HG03108 (cell line): ENCODE results near the gene KCTD17.

Source experiments
- ATAC-seq: cut with Tn5 transposase; IDR thresholded peaks from one replicate; pipeline ENCODE4 v1.9.1; 2021; ENCODE audit warnings: moderate library complexity; ENCODE audit not compliant: unreplicated experiment

KCTD17 gene

GRCh38 chr22:37020192-37020479 is 31.4 kb upstream of the KCTD17 start:
- ATAC-seq, result no peak

GRCh38 chr22:37021041-37021440 is 30.5 kb upstream of the KCTD17 start:
- no peak for ATAC-seq

DNA sequence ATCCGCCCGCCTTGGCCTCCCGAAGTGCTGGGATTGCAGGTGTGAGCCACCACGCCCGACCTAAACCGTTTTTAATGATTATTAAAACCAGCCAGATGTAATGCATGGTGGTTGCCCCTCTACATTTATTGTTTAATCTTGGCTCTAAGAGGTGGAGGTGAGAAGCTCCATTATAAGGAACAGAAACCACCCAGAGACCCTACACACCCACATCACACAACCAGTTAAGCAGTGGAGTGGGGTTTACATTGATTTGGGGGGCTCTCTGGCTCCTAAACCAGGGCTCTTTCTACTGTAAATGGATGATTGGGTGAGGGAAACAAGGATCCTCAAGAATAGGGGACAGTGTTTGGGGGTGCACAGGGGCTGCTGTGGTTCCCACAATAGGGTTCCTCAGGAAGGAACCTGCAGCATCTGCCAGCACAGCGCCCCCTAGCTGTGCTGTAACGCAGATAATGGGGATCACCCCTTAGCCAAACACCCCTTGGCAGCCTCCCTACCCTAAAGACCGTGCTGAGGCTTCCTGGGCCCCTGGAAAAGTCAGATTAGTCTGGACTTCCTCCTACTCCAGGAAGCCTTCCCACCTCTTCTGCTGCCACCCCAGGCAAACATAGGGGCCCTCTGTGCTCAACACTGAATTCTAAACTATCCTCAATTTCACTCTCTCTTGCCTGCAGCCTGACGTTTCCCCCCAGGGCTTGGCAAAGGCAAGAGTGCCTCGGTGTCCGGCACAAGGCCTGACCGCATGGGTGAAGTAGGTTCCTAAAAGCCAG is 29.6 kb upstream of the KCTD17 start:
- no peak for ATAC-seq

DNA sequence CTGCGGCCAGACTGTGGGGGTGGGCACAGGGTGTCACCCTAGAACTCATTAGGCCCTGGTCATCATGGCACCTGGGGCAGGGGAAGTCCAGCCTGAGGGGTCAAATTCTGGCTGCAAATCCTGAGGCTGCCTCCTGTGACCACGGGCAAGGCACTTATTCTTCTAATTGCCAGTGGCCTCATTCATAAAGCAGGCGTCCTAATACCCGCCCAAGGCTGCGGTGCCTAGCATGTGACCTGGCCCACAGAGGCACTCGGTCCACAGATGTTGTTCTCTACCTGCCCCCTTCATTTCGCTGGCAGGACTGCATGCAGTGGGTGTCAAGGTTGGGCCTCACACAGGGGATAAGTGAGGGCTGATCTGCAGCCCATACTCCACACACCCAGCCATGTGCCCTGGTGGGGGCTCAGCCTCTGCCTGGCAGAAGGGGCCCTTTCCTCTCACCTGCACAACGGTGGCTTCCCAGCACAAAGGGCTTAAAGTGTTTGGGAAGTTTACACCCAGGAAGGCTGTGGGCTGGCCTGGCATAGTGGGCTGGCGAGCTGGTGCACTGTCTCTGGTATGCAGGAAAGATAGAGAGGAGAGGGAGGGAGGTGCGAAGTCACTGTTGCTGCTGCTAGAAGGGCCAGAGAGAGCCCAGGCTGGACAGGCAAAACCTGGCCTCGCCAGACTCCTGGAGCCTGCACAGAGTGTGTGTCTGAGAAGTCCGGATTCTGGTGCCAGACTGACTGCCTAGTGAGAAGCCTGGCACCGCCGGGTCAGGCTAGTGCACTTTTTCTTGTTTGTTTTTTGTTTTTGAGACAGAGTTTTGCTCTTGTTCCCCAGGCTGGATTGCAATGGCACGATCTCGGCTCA is 28.8 kb upstream of the KCTD17 start:
- no peak for ATAC-seq

GRCh38 chr22:37023743-37024338 is 27.7 kb upstream of the KCTD17 start:
- no peak for ATAC-seq

DNA sequence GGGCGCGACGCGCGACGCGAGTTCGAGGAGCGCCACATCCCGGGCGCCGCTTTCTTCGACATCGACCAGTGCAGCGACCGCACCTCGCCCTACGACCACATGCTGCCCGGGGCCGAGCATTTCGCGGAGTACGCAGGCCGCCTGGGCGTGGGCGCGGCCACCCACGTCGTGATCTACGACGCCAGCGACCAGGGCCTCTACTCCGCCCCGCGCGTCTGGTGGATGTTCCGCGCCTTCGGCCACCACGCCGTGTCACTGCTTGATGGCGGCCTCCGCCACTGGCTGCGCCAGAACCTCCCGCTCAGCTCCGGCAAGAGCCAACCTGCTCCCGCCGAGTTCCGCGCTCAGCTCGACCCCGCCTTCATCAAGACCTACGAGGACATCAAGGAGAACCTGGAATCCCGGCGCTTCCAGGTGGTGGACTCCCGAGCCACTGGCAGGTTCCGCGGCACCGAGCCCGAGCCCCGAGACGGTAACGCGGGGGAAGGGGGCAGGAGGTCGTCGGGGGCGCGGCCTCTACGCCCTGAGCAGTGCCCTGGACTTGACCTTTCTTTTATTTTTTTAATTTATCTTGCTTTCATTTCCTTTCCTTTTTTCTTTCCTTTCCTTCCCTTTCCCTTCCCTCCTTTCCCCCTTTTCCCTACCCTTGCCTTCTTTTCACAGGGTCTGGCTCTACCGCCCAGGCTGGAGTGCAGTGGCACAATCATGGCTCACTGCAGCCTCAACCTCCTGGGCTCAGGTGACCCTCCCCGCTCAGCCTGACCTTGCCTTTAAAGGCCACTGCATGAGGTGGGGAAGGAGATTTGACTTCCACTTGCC is 27.0 kb upstream of the KCTD17 start:
- no peak for ATAC-seq

DNA sequence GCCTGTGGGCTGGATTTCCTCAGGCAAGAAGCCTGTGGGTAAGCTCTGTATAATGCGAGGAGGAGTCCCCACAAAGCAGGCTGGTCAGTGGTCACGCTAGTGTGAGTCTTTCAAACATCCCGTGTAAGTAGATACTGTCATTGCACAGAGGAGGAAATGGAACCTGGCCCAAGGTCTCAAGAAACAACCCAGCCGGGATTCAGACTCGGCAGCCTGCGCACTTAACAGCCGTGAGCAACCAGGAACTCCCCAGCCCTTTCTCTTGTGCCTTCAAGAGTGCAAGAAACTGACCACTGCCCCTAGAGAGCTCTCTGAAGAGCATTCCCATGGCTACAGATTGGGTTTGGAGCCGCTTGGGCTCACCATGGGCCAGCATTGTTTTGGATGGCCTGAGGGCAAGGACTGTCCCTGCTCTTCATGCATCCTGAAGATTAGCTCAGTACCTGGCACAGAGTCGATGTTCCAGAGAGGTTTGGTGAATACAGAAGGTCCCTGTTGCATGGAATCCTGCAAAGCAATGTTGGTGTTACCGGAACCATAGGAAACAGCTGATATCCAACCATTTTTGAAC is 26.0 kb upstream of the KCTD17 start:
- ATAC-seq, result no peak

DNA sequence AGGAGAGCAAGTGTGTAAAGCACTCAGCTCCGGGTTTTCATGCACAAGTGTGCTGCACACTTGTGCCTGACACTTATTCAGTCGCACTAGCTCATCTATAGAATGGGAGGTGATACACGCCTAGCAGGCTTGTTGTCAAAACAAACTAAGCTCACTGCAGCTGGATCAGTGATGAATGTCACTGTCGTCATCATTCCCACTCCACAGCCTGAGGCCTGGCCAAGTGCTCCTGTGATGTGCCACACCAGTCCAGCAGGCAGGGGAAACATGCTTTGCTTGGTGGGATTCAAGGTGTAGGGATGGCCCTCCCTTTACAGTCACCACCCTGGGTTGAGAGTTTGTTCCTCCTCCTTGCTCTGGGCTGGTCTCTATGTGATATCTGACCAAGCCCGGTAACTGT is 25.2 kb upstream of the KCTD17 start:
- no peak for ATAC-seq

- no peak for ATAC-seq
Measured at GRCh38 chr22:37027556-37027955, 24.0 kb upstream of the KCTD17 start.

DNA sequence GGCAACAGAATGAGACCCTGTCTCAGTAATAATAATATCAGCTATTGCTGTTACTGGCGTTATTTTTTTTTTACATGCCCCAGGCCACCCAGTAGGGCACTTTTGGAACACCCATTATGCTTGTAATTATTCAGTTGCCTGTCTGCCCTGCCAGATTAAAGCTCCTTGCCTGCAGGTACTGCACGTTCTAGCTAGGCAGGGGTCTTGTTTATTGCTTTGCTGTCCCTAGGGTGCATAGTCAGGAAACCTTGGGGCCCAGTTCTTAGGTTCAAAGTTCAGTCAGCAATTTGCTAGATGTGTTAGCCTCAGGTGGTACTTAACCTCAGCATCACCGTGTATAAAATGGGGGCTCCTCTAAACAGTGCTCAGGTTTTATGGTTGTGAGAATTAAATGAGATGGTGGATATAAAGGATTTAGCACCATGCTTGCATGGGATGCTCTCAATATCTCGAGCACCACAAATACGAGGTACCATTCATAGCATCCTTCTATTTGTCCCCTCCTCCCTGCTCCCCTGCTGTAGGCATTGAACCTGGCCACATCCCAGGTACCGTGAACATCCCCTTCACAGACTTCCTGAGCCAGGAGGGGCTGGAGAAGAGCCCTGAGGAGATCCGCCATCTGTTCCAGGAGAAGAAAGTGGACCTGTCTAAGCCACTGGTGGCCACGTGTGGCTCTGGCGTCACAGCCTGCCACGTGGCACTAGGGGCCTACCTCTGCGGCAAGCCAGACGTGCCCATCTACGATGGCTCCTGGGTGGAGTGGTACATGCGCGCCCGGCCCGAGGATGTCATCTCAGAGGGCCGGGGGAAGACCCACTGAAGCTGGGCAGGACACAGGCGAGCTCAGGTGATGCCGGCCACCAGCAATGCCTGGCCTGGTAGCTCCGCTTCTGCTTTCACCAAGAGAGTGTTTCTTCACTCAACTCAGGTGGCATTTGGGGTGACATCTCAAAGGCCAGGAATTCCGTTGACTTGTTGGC is 22.6 kb upstream of the KCTD17 start:
- no peak for ATAC-seq

GRCh38 chr22:37030560-37031281 is 20.8 kb upstream of the KCTD17 start:
- ATAC-seq, result no peak

DNA sequence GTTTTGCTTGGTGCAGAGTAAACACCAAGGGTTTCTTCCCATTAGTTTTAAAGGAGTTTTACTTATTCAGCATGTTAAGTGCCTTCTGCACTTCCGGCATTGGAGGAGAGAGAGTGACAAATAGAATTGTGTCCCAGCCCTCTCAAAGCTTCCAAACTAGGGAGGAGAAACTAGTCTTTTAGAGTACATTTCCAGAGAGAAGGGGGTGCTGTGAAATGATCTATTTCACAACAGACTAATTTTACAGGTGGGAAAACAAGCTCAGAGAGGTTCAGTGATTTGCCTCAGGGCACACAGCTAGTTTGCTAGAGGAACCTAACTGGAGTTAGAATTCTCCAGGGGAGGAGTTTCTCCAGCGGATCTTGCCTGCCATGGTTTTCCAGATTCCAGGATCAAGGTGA is 19.4 kb upstream of the KCTD17 start:
- ATAC-seq, result no peak

GRCh38 chr22:37032535-37033460 is 18.7 kb upstream of the KCTD17 start:
- no peak for ATAC-seq

DNA sequence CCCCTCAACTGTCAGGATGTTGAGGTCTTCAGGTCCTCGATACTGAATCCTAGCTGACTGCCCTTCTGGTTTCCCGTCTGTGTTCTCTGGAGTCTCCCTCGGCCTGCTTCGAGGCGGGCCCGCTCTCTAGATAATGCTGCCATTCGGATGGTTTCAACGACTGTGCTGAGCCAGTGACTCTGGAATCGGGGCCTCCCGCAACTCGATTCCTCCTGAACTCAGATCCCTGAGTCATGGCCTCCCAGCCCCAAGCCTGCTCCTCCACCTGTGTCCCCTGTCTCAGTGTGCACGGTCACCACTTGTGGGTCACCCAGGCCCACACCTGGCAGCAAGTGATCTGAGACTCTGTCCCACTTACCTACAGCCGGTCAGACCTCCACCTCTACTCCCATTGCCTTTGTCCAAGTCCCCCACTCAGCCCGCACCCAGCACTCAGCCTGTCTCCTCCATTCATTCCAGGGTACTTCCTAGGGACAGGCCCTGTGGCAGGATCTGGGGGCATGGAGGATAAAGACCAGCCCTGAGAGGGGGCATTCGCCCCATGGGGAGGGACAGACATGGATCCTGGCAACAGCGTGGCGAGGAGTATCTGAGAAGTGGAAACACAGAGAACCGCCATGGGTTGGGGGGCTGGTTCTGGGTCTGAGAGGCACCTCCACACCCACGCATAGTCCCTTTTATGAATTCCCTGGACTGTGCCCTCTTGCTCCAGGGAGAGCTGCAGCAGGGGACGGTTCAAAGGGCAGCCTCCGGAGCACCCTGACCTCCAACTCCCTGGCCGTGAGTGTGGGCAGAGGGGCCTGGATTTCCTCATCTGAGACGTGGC is 17.7 kb upstream of the KCTD17 start:
- no peak for ATAC-seq

GRCh38 chr22:37036655-37037377 is 14.7 kb upstream of the KCTD17 start:
- no peak for ATAC-seq

GRCh38 chr22:37037669-37038068 is 13.9 kb upstream of the KCTD17 start:
- no peak for ATAC-seq
